AG04449 (cell line): ENCODE results near the gene PSMD2.

Experiments
- CTCF ChIA-PET: fragments of 350-600 bp; formaldehyde crosslinking; extraction: SDS; loops from one replicate; lab custom pipeline; 2021; ENCODE audit warnings: antibody characterized with exemption; lab: Yijun Ruan, JAX
- POLR2A ChIA-PET: fragments of 400-600, 350-600 bp; formaldehyde crosslinking; extraction: SDS; loops from one replicate; lab custom pipeline; 2020; ENCODE audit warnings: antibody characterized with exemption, inconsistent platforms; lab: Yijun Ruan, JAX
- DNase-seq: peaks from one replicate; pipeline ENCODE4 v3.0.0-alpha.2; 2010; ENCODE audit warnings: low read depth, low spot score
- H3K4me3 ChIP-seq: 2 replicates; pipeline ENCODE4 v1.5.1; 2011; ENCODE audit warnings: low read depth, mild to moderate bottlenecking, control low read depth, low read length
- TF ChIP-seq, protein P1 (sequence below): IDR thresholded peaks from one replicate; pipeline ENCODE4 v1.5.1; 2011; ENCODE audit warnings: mild to moderate bottlenecking, moderate library complexity, low read length, control low read depth, inconsistent platforms; ENCODE audit not compliant: insufficient read depth; ENCODE audit errors: missing control alignments

Gene PSMD2

DNA sequence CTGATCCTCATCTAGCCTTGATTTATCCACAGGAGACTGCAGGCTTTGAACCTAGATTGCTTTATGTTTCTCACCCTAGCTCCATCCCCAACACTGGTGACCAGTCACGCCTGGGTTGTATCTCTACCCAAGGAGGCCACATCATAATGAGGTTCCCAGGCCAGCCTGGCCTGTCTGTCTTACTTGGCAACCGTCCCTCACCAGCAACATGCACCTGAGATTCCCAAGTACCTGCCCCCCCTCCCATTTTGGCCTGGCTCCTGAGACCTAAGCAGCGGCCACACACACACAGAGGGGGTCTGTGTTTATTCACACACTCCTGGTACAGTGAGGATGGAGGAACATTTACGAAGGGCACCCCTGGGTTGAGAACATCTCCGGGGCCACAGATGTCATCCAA is 40.1 kb upstream of the PSMD2 start:
- POLR2A ChIA-PET, result interaction anchor here (0.6 kb wide), 1 partner anchor 42 kb away, joined by 3 read pairs; no protein-coding TSS in a partner anchor
- TF ChIP-seq, protein P1, sequence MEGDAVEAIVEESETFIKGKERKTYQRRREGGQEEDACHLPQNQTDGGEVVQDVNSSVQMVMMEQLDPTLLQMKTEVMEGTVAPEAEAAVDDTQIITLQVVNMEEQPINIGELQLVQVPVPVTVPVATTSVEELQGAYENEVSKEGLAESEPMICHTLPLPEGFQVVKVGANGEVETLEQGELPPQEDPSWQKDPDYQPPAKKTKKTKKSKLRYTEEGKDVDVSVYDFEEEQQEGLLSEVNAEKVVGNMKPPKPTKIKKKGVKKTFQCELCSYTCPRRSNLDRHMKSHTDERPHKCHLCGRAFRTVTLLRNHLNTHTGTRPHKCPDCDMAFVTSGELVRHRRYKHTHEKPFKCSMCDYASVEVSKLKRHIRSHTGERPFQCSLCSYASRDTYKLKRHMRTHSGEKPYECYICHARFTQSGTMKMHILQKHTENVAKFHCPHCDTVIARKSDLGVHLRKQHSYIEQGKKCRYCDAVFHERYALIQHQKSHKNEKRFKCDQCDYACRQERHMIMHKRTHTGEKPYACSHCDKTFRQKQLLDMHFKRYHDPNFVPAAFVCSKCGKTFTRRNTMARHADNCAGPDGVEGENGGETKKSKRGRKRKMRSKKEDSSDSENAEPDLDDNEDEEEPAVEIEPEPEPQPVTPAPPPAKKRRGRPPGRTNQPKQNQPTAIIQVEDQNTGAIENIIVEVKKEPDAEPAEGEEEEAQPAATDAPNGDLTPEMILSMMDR, result no peak
- no peak overlapping the region for H3K4me3 ChIP-seq
- CTCF ChIA-PET, result interaction anchor here (1.0 to 3.7 kb wide), 3 partner anchors 8 to 364 kb away, joined by 3 to 48 read pairs (median 6); partner anchors contain the start of gene EEF1AKMT4
- DNase-seq, result no peak

DNA sequence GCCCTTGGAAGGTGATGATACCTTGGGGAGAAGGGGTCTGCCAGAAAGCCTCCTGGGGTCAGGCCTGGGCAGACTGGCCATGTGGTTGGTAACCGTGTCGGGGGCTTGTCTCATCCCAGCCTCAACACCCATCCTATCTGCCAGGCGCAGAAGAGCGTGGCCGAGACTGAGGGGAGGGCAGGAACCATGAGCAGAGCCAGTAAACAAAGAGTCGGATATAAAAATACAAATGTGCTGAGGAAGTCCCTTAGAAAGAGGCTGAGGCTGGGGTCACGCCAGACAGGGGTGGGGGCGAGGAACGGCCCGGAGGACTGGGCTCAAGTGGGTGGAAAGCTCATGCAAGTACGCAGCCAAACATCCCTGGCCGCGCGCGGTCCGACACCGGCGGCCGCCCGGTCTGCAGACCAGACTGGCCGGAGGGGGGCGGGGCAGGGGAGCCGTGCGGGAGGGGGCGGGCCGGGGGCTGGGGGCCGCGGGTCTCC is 39.6 kb upstream of the PSMD2 start:
- POLR2A ChIA-PET, result interaction anchor here (1.5 kb wide), 1 partner anchor 74 kb away, joined by 5 read pairs; the partner anchor contains the start of gene ABCF3
- CTCF ChIA-PET, result interaction anchor here (1.0 to 3.7 kb wide), 4 partner anchors 9 to 364 kb away, joined by 3 to 48 read pairs (median 4); partner anchors contain the start of gene EEF1AKMT4
- TF ChIP-seq, protein P1, result no peak
- no peak for DNase-seq
- H3K4me3 ChIP-seq, result no peak overlapping the region

DNA sequence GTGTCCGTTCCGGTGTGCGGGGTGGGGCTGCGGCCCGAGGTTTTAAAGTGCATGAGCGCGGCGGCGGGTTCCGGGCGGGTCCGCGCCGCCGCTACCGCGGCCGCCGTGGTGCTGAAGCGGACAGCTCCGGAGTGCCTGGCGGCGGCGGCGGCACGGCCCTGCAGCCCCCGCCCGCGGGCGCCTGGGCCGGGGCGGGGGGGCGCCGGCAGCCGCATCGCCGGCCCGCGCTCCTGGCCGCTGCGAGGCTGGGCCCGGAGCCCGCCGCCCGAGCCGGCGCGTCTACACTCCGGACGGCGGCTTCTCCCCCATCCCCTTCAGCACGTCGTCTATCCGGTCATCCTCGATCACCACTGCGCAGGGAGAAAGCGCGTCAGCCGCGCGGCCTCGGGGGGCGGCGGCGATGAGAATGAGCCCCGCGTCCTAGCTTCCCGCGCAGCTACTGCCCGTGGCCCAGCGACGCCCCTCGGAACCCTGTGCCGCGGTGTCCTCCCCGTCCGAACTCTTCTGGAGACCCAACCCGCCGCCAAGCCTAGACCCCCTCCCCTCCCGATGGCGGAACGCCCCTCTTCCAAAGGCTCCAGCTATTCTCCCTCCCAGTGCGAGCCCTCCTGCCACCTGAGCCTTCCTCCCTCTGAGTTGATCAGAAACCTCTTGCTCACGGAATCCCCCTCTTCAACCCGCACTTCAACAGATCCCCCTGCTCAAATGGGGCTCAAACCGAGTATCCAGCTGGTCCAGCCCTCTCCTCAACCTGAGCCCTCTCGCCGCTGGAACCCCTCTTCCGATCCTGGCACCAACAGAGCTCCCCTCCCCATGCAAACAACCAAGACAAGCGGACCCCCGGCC is 38.9 kb upstream of the PSMD2 start:
- H3K4me3 ChIP-seq, result peak overlapping the region; percentile 57
- ChIA-PET POLR2A (interaction anchor here (0.8 to 1.5 kb wide), 2 partner anchors 24 to 75 kb away, joined by 3 to 5 read pairs; partner anchors contain the start of gene ABCF3), CTCF (interaction anchor here (1.0 to 3.7 kb wide), 4 partner anchors 10 to 365 kb away, joined by 3 to 48 read pairs (median 3); partner anchors contain the start of gene EEF1AKMT4)
- TF ChIP-seq, protein P1, result no peak
- DNase-seq, result no peak

DNA sequence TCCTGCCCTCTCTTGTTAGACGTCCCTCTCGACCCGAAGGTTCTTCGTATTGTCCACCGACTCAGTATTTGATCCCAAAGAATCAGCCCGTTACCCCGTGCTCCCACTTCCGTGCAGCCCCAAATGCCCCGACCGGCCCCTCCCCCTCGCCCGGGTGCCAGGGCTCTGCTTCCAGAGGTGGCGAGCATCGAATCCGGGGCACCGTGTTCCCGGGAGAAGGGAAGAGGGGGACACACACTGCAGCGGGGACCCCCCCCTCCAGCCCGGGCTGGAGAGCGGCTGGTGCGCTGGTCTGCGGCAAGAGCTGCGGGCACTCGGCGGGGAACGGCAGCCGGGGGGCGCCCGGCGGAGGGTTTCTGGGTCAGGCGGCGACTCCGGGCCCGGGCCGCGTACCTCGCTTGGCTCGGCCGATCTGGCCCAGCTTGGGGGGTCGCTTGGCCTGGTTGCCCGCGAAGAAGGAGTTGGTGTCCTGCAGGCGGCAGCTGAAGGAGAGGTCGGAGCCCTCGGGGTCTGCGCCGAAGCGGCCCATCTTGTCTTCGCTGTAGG is 38.2 kb upstream of the PSMD2 start:
- H3K4me3 ChIP-seq, result peak overlapping the region; percentile 57
- DNase-seq, result no peak
- TF ChIP-seq, protein P1, result no peak
- ChIA-PET POLR2A (interaction anchor here (0.8 to 1.5 kb wide), 2 partner anchors 24 to 75 kb away, joined by 3 to 5 read pairs; partner anchors contain the start of gene ABCF3), CTCF (interaction anchor here (1.2 to 3.7 kb wide), 3 partner anchors 10 to 35 kb away, joined by 3 to 48 read pairs (median 3); partner anchors contain the start of gene EEF1AKMT4)

DNA sequence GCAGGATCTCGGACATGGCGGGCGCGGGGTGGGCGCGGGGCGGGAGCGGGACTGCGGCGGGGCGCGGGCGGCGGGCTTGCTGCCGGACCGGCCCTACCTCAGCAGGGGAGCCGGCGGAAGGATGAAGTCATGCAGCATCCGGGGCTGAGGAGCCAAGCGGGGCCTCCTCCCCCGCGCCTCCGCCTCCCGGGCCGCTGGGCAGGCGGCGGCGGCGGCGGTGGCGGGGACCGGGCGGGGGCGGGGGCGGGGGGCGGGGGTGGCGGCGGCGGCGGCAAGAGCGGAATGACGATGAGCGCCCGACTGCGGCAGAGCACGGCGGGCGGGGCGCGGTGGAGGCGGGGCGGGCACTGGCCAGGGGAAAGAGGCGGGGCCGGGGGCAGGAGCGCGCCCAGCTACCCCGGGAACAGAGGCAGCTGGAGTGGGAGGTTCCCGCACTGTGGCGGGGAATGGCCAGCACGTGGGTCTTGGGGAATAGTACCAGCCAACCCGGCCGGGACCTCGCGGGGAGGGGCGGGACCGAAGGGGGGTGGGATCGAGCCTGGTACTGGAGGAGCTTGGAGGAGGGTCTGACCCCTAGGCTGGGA is 37.7 kb upstream of the PSMD2 start, which contains the start of gene CAMK2N2:
CAMK2N2 (minus strand) TSS at position 284 of the 584 bp plus-strand sequence; CDS start at position 16, 268 bp downstream.
- ChIA-PET POLR2A (interaction anchor here (0.8 kb wide), 1 partner anchor 25 kb away, joined by 3 read pairs; no protein-coding TSS in a partner anchor), CTCF (interaction anchor here (0.9 to 3.7 kb wide), 3 partner anchors 11 to 34 kb away, joined by 3 to 48 read pairs (median 3); partner anchors contain the start of gene EEF1AKMT4)
- H3K4me3 ChIP-seq, result peak within 1 kb of the TSS; percentile 57
- no peak for DNase-seq
- TF ChIP-seq, protein P1, result no peak
